ENCODE measurements around the gene BCL2L12.

BCL2L12 gene

DNA sequence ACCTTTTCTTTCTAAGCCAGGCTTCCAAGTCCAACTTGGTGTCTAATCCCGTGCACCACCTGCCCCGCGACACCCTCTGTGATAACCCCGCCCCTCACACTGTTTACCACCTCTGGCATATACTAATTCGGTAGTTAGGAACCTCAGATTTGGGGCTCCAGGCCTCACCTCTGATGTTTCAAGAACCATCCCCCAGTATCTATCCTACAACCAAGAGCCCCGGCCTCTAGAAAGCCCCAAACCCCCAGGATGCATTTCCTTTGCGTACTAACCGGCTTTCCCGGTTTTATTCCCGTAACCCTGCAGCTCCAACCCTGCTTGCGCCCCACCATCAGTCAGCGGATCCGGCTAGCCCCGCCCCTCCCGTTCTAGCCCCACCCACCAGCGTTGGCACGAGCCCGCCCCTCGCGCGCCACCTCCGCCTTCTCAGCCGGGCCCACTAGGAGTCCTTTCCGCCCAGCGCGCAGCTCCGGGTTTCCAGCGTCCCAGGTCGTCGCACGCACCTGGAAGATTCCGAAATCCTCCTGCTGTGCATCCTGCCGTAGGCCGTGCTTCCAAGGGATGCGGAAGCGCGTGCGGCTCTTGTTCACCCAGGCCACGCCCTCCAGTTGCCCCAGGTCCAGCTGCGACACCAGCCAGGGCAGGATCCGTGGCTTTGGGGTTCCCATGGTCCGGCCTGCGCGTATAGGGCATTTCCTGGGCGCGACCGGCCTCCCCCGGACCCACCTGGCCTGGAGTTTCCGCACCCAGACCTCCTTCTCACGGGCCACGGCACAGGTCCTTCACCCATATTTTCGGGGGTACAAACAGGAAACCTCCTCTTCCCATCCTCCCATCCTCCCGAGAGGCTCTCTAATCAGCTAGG is 1.3 kb upstream of the BCL2L12 start:
- Histone ChIP-seq H3K9me3 (no peaks in the 10 kb centered on the region), H3K36me3 (replicated peaks) (peaks cover 41% of the 10 kb centered on the region), H3K4me1 (peaks cover 9% of the 10 kb centered on the region; the same call in 1 of the 2 replicates), H3K4me3 (peak overlapping the region; percentile 75), H3K27me3 (ENCODE audit: low read depth) (no peaks in the 10 kb centered on the region)
- in situ Hi-C loops (cut with MboI; ENCODE audit: low sequenced_read_pairs): no loop called here
- DNase-seq (ENCODE audit: low spot score in 2 of 2): peak; percentile 75 to 97

DNA sequence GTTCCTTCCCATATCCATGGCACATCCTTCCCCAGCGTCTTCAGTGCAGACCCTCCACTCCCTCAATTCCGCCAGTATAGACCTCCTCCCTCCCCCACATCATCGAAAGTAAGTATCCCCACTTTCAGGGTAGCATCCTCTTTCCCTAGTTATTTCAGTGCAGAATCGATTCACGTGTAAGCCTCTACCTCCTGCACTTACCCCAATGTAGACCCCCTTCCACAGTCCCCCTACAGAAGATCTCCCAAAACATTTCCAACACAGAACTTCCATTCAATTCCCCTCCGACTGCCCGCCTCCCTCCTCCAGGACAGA is 740 bp upstream of the BCL2L12 start:
- in situ Hi-C loops (cut with MboI; ENCODE audit: low sequenced_read_pairs): no loop called here

DNA sequence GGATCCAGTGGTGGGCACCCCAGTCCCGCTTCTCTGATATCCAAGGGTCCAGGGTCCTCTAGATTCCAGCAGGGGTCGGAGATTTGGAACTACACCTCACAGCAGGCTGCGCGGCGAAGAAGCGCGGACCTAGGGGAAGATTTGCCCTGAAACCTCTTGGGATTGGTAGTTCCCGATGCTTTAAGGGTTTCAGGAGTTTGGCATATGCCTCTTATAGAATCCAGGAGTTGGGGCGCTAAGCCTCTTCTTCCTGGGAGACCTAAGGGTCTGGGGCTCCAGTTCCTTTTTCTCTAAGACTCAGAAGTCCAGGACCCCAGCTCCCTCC is 349 bp downstream of the BCL2L12 start:
- DNase-seq (ENCODE audit: low spot score in 2 of 2): no peak
- peaks cover 9% of the 10 kb centered on the region; the same call in 1 of the 2 replicates for H3K4me1 ChIP-seq
- no peaks in the 10 kb centered on the region for H3K27me3 ChIP-seq (ENCODE audit: low read depth)
- peak overlapping the region; percentile 75 for H3K4me3 ChIP-seq
- no peaks in the 10 kb centered on the region for H3K9me3 ChIP-seq
- in situ Hi-C loops (cut with MboI; ENCODE audit: low sequenced_read_pairs): no loop called here
- H3K36me3 ChIP-seq (replicated peaks): peaks cover 42% of the 10 kb centered on the region

More for the DNA sequence above, 740 bp upstream of the BCL2L12 start:
- peak overlapping the region; percentile 75 for H3K4me3 ChIP-seq
- peaks cover 9% of the 10 kb centered on the region; the same call in 1 of the 2 replicates for H3K4me1 ChIP-seq
- no peaks in the 10 kb centered on the region for H3K27me3 ChIP-seq (ENCODE audit: low read depth)
- DNase-seq (ENCODE audit: low spot score in 2 of 2): no peak
- peaks cover 41% of the 10 kb centered on the region for H3K36me3 ChIP-seq (replicated peaks)
- H3K9me3 ChIP-seq: no peaks in the 10 kb centered on the region

DNA sequence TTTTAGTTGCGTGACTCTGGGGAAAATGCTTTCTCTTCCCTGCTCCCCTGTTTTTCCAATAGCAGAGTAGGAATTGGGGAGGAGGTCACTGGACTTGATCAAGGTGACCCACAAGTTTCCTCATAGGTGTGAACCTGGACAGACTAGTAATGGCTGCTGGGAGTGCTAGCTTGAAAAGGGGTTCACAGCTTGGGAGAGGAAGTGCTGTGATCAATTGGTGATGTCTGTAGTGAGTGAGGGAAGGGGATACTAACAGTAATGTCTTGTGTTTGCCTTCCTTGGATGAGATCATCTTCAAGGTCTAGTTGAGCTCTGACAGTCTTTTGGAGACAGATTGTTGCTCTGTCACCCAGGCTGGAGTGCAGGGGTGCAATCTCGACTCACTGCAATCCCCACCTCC is 1.7 kb downstream of the BCL2L12 start:
- no peaks in the 10 kb centered on the region for H3K27me3 ChIP-seq (ENCODE audit: low read depth)
- peak overlapping the region; percentile 75 for H3K4me3 ChIP-seq
- no peaks in the 10 kb centered on the region for H3K9me3 ChIP-seq
- DNase-seq (ENCODE audit: low spot score in 2 of 2): no peak
- in situ Hi-C loops (cut with MboI; ENCODE audit: low sequenced_read_pairs): no loop called here
- H3K36me3 ChIP-seq (replicated peaks): peaks cover 36% of the 10 kb centered on the region
- peaks cover 16% of the 10 kb centered on the region for H3K4me1 ChIP-seq

DNA sequence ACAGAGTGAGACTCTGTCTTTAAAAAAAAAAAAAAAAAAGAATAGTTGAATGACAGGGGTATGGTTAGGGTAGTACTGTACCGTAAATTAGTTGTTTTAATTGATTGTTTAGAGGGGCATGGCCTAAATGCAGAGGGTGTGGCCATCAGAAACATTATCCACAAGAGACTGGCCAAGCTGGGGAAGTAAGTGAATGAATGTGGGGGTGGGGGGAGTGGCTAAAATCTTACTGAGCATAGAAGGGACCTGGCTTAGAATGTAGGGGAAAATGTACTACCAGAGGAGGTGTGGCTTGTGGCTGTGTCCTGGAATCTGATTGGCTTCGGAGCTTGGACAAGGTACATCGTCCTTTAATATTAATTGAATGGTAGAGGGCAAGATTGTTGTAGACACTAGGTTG is 3.8 kb downstream of the BCL2L12 start:
- no peak overlapping the region for H3K4me3 ChIP-seq
- H3K36me3 ChIP-seq (replicated peaks): peaks cover 33% of the 10 kb centered on the region
- in situ Hi-C loops (cut with MboI; ENCODE audit: low sequenced_read_pairs): no loop called here
- peaks cover 16% of the 10 kb centered on the region for H3K4me1 ChIP-seq
- H3K27me3 ChIP-seq (ENCODE audit: low read depth): no peaks in the 10 kb centered on the region
- H3K9me3 ChIP-seq: no peaks in the 10 kb centered on the region
- DNase-seq (ENCODE audit: low spot score in 2 of 2): no peak

DNA sequence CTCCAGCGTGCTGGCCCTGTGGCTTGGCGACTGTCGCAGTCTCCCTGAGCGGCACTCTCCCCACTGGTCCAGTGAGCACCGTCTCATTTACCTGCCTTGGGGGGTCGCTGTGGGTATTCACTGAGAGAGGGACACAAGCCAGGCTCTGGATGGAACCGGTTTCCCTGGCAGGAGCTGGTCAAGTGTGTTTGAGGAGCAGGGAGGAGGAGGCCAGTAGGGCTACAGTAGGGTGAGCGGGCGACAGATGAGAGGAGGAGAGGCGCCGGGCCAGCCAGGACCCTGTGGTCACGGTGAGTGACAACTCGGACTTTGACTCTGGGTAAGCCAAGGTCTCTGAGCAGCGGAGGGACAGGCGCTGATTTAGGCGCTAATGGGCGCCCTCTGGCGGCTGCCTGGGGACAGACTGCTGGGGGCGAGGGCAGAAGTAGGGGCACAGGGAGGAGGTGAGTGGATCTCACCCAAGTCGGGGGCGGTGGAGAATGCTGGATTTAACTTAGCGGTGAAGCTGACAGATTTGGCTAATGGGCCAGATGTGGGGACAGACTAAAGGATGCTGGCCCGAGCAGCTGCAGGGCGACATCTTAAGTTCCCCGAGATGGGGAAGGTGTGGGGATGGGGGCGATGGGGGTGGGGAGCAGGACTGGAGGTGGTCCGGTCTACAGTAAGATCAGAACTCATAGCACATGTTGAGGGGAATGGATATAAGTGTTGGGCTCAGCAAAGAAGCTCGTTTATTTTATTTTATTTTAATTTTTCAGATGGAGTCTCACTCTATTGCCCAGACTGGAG is 6.6 kb downstream of the BCL2L12 start:
- Histone ChIP-seq H3K27me3 (ENCODE audit: low read depth) (no peaks in the 10 kb centered on the region), H3K4me3 (peak overlapping the region; percentile 17), H3K9me3 (no peaks in the 10 kb centered on the region), H3K4me1 (peaks cover 14% of the 10 kb centered on the region), H3K36me3 (replicated peaks) (peaks cover 27% of the 10 kb centered on the region)
- in situ Hi-C loops (cut with MboI; ENCODE audit: low sequenced_read_pairs): loop anchor here (10.0 kb wide), 1 partner anchor 78 kb away; the partner anchor contains the start of gene PRR12
- DNase-seq (ENCODE audit: low spot score in 2 of 2): peak; percentile 61 to 90

DNA sequence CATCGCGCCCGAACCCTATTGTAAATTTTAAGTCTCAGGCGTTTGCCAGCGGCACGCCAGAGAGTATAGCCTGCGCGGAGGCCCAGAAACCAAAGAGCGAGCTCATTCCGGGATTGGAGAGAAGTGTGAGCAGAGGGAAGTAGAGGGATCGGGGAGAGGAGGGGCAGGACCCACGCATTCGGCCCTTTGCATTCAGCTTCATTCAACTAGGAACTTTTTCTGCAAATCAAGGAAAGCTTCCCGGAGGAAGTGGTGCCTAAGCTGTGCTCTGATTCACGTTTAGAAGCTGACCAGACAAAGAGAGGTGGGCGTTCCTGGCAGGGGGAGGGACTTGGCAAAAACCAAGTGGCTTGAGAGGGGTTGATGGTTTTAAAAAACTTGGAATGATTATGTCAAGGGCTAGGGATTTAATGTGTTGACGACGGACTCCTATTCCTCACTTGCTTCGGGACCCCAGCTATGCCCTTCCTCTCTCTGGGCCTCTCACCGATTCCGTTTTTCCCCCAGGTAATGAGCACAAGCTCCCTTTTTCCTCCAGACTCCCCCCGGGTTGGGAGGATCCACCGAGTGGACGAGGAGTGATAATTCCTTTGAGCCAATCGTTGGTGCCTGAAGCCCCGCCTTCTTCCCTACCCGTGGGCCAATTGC is 10.5 kb downstream of the BCL2L12 start:
- peaks cover 31% of the 10 kb centered on the region for H3K4me1 ChIP-seq
- no peaks in the 10 kb centered on the region for H3K9me3 ChIP-seq
- DNase-seq (ENCODE audit: low spot score in 2 of 2): peak in 1 of 2 experiments; percentile 77
- peak overlapping the region; percentile 96 for H3K4me3 ChIP-seq
- no peaks in the 10 kb centered on the region for H3K27me3 ChIP-seq (ENCODE audit: low read depth)
- in situ Hi-C loops (cut with MboI; ENCODE audit: low sequenced_read_pairs): loop anchor here (10.0 kb wide), 1 partner anchor 81 kb away; the partner anchor contains the start of gene PRR12
- peaks cover 10% of the 10 kb centered on the region for H3K36me3 ChIP-seq (replicated peaks)

DNA sequence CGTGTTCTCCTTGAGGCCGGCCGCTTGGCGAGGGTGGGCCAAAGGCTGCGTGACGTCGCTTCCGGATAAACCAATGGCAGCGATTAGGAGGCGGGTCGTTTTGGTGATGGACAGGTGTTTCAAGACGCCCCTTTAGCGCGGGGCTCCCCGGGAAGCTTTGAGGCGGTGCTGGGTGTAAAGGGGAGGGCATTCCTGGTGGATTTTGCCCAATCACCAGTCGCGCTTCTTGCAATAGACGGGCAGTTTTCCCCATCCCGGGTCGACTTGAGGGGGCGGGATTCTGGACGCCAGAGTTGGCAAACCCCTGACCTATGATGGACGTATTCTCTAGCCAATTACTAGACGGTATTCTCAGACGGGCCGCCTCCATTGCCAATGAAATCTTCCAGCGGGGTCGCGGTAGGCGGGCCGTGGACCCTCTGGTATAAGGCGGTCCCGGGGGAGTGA is 11.1 kb downstream of the BCL2L12 start:
- DNase-seq (ENCODE audit: low spot score in 2 of 2): peak; percentile 97 to 100
- in situ Hi-C loops (cut with MboI; ENCODE audit: low sequenced_read_pairs): loop anchor here (10.0 kb wide), 1 partner anchor 82 kb away; the partner anchor contains the start of gene PRR12
- Histone ChIP-seq H3K9me3 (no peaks in the 10 kb centered on the region), H3K4me1 (peaks cover 28% of the 10 kb centered on the region), H3K27me3 (ENCODE audit: low read depth) (no peaks in the 10 kb centered on the region), H3K36me3 (replicated peaks) (peaks cover 12% of the 10 kb centered on the region), H3K4me3 (peak overlapping the region; percentile 96)

DNA sequence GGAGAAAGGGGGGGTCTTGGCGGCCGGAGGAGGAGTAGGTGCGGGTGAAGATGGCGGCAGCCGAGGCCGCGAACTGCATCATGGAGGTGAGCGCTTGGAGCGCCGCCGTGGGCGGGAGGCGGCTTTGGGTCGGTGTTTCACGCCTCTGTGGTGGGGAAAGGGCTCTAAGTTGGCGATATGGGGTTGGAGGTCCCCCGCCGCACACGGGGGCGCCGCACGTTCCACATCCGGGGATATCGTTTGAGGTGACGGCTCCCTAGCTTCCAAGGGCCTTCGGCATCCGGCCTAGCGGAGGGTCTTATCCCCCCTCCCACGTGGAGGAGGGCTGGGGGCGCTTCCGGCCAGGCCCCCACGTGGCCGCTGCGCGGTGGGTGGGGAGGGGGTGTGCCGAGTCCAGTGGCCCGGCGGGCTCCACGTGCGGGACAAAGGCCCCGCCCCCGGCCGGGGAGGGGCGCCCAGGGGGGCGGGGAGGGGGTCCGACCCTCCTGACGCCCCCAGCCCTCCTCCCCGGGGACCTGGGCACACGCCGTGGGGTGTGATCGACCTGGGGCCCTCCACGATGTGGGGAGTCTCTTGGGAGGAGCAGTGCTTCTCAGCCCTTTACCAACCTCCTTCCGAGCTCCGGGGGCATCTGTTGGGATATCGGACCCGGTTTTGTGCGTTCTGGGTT is 11.6 kb downstream of the BCL2L12 start, which contains the start of gene PRMT1:
PRMT1 (plus strand) TSS at position 41 of the 670 bp plus-strand sequence; CDS start at position 51, 10 bp downstream.
- Histone ChIP-seq H3K4me1 (peaks cover 23% of the 10 kb centered on the region), H3K27me3 (ENCODE audit: low read depth) (no peaks in the 10 kb centered on the region), H3K36me3 (replicated peaks) (peaks cover 16% of the 10 kb centered on the region), H3K4me3 (peak within 1 kb of the TSS; percentile 96), H3K9me3 (no peaks in the 10 kb centered on the region)
- peak in 1 of 2 experiments; percentile 76 for DNase-seq (ENCODE audit: low spot score in 2 of 2)
- in situ Hi-C loops (cut with MboI; ENCODE audit: low sequenced_read_pairs): loop anchor here (10.0 kb wide), 1 partner anchor 83 kb away; the partner anchor contains the start of gene PRR12

DNA sequence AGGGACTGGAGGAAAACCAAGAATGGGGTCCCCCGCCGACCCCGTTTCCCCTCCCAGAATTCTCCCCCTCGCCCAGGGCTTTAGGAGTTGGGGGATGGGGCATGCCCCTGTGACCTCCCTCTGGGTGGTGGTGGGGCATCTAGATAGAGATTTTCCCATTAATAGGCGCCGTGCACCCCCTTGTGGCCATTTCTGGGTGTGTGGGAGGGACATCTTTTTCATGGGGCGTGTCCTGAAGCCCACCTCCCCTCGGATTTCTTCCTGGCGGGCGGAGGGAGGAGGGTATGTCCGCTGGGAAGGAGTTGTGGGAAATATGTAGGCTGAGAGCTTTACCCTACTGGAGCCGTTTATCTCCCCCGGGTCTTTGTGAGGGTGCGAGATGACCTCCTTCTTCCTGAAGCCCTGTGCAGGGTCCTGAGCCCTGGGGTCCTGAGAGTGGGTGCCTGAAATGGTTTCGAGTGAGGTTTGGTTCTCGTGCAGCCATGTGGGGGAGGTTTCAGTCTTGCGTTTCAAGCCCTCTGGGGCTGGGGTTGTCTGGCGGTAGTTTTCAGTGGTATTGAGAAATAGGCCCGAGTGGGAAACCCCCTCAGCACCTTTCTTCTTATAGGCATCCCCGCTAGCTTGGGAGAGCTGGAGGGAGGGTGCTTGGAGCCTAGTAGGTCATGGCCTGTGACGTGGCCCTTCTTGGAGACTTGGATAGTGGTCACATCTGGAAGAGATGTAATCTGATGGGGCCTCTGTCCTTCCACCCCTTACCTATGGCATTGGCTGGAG is 12.4 kb downstream of the BCL2L12 start:
- H3K36me3 ChIP-seq (replicated peaks): peaks cover 23% of the 10 kb centered on the region
- H3K9me3 ChIP-seq: no peaks in the 10 kb centered on the region
- H3K4me1 ChIP-seq: peaks cover 23% of the 10 kb centered on the region
- H3K27me3 ChIP-seq (ENCODE audit: low read depth): no peaks in the 10 kb centered on the region
- peak; percentile 68 to 92 for DNase-seq (ENCODE audit: low spot score in 2 of 2)
- peak overlapping the region; percentile 96 for H3K4me3 ChIP-seq
- in situ Hi-C loops (cut with MboI; ENCODE audit: low sequenced_read_pairs): loop anchor here (10.0 kb wide), 1 partner anchor 83 kb away; the partner anchor contains the start of gene PRR12

DNA sequence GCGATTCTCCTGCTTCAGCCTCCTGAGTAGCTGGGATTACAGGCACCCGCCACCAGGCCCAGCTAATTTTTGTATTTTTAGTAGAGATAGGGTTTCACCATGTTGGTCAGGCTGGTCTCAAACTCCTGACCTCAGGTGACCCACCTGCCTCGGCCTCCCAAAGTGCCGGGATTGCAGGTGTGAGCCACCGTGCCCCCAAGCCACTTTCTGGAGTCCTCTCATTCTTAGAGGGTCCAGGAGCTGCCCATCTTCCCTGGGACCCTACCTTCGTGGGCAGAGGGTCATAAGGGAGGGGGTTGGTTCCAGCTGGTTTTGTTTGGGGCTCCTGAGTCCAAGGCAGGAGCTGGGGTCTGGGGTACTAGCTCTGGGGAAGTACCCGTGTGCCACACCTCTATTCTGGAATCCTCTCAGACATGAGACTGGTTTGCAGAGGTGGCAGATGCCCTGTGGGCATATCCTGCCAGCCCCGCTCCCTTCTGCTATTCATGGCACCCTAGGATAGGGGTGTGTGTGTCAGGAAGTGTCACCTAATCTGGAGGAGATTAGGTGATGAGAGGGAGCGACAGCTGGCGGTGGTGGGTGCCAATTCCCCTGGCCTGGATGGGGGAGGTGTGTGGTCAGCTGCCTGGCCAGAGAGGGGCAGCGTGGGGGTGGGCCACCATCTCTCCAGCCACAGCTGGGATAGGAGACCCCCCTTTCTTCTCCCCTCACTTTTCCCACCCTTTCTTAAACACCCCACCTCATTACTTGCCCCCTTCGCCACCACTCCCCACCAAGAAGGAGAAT is 13.4 kb downstream of the BCL2L12 start:
- no peak for DNase-seq (ENCODE audit: low spot score in 2 of 2)
- H3K9me3 ChIP-seq: no peaks in the 10 kb centered on the region
- H3K4me3 ChIP-seq: peak overlapping the region; percentile 96; the same call in 1 of the 2 replicates
- no peaks in the 10 kb centered on the region for H3K27me3 ChIP-seq (ENCODE audit: low read depth)
- in situ Hi-C loops (cut with MboI; ENCODE audit: low sequenced_read_pairs): loop anchor here (10.0 kb wide), 1 partner anchor 84 kb away; the partner anchor contains the start of gene PRR12
- H3K36me3 ChIP-seq (replicated peaks): peaks cover 32% of the 10 kb centered on the region
- H3K4me1 ChIP-seq: peaks cover 23% of the 10 kb centered on the region

Data from HAP-1 (cell line).